GM18526 (cell line): Measurements from ENCODE around the gene PTK7.

ENCODE experiments used
- POLR2A ChIP-seq: IDR thresholded peaks from 3 replicates; pipeline ENCODE4 v1.6.1; 2011; ENCODE audit not compliant: insufficient read length; ENCODE audit errors: extremely low read depth

The PTK7 gene

DNA sequence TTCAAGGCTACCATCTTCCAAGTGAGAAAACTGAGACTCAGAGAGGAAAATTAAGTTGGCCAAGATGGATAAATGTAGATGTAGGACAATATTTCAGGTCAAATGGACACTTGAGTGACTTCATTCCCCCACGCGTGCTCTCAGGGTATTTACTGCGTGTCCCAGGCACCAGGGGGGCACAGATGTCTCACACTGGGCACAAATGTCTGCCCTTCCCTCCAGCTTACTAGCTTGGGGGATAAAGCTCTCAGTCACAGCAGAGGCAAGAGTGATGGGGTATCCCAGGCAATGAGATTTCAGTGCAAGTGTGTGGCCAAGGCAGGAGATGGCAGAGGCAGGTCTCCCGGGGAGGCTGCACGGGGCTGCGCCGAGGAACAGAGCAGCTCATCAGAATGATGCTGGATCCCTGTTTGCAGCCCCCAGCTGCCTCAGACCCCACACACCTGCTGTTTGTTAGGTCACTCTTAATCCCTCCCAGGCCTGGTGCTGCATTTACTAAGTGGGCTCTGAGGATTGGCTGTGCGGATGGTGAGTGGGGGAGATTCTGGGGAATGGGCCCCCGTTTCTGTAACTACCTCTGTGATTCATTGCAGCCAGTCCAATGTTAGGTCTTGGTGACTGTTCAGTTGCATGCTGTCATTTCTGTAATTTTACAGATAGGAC lies 44.1 kb downstream of the PTK7 start:
- TF ChIP-seq POLR2A = no peak

DNA sequence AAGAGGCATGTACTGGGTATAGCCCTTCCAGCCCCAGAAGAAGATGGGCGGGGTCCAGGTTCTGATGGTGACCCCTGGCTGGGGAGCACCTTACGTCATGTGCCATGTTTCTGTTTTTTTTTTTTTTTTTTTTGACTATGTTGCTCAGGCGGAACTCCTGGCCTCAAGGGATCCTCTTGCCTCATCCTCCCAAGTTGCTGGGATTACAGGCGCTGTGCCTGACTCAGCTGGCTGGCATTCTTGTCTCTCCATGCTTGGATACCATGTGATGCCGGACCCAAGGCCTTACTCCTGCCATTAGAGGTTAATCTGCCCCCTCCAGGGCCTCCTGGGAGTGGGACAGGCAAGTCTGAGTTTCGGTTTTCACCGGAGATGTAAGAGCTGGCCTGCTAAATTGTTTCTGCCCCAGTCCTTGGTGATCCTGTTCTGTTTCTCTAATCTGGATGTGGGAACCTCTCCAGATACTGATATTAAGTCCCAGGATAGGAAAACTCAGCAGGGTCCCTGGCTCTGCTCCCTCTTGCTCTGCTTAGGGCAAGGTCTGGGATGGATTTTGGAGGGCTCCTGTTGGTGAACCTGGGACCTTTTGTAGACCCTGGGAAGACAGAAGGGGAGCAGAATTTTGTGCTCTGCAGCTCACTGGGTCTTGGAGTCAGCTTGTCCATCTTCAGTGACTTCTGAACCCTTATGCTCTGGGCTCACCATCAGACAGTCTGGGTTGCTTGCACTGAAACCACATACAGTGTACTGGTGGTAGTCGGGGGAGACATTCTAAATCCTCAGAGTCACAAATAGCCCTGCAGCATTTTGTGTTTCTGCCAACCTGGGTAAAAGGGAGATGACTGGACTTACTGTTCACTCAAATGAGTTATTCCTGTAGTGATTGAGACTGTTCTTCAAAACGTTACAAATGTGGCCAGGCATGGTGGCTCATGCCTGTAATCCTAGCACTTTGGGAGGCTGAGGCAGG lies 45.1 kb downstream of the PTK7 start:
- TF ChIP-seq POLR2A = no peak

DNA sequence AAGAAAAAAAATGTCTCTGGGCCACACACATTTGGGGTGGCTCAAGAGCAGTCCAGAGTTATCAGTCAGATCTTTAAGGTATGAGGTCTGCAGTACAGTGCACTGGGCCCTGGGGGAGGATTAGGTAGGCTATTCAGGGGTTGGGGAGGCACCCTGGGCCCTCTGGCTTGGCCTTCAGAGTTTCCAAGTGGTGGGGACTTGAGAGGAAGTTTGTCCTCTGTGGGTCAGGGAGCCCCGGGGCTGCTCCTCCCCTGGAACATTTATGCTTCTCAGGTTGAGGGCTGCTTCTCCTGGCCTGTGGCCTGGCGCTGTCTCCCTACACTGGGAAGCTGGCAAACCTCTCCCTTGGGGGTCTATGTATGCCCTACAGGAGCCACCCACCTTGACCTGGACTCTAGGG lies 46.0 kb downstream of the PTK7 start:
- TF ChIP-seq POLR2A = no peak

DNA sequence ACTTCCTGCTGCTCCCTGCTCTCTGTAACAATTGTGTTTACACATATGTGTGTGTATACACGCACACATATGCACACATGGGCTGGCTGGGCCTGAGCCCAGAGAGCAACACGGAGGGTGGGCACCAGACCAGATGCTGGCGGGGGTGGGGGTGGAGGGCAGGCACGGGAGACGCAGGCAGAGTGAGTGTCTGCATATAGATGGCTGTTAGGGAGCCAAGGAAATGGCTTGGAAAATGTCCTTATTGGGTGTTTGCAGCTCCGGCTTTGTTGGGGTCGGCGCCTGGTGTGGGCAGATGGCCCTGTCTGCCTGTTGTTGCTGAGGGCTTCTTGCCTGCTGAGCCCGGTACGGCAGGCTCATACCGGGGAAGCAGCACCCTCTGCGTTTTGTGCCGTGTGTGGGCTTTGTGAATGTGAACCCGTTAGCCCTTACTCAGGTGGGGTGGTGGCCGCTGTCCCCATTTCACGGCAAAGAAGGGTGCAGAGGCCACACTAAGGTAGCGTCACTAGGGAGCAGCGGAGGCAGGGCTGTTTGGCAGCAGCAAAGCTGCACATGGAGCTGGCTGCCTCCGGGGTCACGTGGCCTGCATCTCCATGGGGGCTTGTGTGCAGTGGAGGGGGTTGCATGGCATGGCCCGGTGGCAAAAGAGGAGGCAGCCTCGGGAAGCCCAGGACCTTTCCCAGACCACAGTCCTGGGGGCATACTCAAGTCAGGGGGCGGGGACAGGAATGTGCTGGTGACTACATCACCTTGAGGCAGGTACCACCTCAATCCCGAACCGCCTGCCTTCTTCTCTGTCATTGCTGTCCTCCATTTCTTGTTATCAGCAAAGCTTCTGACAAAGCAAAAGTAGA lies 47.6 kb downstream of the PTK7 start:
- no peak for TF ChIP-seq POLR2A

DNA sequence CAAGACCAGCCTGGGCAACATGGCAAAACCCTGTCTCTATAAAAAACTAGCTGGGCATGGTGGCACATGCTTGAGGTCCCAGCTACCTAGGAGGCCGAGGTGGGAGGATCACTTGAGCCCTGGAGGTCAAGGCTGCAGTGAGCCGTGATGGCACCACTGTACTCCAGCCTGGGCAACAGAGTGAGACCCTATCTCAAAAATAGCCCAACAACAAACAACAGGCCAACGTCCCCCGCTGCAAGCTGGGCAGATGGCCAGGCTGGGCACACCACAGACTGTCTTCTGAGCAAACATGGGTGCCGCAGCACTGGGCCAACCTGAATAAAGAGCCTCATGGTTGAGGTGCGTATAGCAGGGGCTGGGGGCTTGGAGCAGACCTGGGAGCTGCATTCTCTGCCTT lies 48.4 kb downstream of the PTK7 start:
- no peak for TF ChIP-seq POLR2A

DNA sequence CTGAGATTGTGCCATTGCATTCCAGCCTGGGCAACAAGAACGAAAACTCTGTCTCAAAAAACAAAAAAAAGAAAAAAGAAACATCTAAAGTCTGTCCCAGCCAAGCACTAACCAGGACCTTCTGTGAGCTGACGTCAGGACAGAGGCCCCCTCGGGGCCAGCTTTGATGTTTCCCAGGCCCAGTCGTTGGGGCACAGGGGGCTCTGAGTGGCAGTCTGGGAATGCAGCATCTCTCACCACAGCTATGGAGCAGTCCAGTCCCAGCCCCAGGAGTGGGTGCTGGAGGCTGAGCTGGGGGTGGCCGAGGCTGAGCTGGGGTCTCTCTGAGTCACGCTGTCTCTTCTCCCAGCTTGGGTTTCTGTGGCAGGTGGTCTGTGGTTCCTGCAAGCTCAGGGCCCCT lies 49.0 kb downstream of the PTK7 start:
- TF ChIP-seq POLR2A = no peak

DNA sequence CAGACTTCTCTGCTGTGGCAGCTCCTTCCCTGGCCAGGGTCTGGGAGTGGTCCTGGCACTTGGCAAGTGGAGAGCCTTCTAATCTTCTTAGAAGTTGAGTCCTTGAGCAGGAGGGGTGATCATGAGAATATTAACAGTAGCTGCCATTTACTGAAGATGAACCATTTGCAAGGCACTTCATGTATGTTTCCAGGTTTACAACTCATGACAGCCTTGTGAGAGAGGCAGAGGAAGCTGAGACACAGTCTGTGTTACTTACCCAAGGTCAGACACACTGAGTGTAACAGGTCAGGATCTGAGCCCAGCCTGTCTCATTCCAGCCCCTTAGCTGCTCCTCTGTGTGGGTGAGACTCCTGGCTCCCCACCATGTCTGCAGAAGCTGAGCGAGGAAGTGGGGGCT lies 49.4 kb downstream of the PTK7 start:
- TF ChIP-seq POLR2A = no peak

DNA sequence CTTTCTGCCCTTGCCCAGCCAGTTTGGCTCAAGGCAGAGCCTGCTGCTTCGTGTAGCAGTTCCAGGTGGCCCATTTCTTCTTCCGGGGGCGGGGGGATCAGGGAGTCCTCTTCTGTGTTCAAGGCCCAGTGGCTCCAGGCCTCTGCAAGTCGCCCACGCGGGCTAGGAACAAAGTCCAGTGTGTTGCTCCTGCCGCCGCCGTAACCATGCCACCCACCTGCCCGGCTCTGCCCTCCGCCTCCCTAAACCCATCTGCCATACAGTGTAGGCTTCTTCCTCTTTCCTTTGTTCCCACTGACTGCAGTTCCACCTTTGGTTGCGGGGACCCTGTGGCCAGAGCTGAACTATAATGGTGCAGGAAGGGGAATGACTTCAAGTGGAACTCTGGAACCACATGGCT lies 51.1 kb downstream of the PTK7 start:
- TF ChIP-seq POLR2A = no peak

DNA sequence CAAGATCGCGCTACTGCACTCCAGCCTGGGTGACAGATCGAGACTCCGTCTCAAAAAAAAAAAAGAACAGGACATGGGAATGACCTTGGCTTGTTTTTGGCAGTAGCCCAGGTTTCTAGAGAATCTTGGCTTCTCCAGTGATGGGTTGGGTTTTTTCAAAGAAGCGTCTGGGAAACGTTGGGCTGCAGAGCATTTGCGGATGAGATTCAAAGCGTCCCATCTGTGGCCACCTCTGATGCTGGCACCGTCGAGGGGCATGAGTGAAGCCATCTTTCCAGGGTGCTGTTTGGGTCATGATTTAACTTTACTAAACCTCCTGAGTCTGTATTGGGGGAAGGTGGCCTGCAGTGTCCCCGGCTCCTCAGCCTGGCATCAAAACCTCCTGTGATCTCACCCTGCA lies 51.8 kb downstream of the PTK7 start:
- no peak for TF ChIP-seq POLR2A

DNA sequence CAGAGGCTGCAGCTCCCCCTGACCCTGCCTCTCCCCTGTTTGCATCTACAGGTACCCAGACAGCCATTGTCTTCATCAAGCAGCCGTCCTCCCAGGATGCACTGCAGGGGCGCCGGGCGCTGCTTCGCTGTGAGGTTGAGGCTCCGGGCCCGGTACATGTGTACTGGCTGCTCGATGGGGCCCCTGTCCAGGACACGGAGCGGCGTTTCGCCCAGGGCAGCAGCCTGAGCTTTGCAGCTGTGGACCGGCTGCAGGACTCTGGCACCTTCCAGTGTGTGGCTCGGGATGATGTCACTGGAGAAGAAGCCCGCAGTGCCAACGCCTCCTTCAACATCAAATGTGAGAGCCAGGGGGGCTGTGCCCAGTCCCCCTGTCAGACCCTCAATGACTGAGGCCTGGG lies 52.8 kb downstream of the PTK7 start:
- TF ChIP-seq POLR2A = no peak

DNA sequence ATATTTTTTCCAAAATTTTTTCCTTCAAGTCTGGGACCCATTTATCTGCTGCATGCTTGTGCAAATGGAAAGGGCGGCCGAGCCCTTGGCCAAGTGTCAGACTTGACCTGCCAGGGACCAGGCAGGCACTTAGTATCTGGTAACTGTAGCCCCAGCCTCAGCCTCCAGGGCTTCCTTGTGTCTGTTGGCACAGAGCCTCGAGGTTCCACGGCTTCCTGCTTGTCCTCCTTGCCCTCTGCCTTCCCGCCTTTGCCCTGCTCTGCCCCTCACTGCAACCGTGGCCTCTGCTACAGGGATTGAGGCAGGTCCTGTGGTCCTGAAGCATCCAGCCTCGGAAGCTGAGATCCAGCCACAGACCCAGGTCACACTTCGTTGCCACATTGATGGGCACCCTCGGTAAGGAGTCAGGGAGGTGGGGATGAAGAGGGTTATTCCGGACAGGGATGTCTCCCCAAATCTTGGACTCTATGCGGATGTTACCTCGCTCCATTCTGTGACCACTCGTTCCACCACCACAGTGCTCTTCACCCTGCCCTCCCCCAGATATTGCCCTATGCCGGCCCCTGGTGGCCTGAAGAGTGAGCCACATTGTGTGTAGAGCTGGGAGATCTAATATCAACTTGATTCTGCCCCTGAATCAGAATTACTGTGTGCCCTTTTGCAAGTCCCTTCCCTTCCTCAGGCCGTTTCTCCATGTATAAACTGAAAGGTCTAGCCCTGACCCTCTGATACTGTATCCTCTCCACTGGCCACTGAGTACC lies 53.5 kb downstream of the PTK7 start:
- no peak for TF ChIP-seq POLR2A

DNA sequence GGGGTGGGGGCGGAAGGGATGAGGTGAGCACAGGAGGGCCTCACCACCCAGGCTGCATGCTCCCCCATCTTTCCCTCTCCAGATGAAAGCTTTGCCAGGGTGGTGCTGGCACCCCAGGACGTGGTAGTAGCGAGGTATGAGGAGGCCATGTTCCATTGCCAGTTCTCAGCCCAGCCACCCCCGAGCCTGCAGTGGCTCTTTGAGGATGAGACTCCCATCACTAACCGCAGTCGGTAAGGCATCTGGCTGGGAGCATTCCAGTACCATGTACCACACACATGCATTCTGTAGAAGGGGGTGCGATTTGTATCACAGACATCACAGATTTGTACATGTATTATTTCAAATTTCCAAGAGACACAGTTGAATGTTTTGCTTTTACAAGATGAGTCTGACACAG lies 54.3 kb downstream of the PTK7 start:
- TF ChIP-seq POLR2A = no peak

DNA sequence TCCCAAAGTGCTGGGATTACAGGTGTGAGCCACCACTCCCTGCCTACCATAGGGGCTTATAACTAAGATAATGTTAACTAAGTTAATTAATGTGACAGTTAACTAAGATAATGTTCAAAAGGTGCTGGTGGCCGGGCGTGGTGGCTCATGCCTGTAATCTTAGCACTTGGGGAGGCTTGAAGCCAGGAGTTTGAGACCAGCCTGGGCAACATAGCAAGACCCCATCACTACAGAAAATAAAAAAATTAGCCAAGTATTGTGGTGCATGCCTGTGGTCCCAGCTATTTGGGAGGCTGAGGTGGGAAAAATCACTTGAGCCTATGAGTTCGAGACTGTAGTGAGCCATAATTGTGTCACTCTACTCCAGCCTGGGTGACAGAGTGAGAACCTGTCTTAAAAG lies 62.2 kb downstream of the PTK7 start:
- TF ChIP-seq POLR2A = no peak

DNA sequence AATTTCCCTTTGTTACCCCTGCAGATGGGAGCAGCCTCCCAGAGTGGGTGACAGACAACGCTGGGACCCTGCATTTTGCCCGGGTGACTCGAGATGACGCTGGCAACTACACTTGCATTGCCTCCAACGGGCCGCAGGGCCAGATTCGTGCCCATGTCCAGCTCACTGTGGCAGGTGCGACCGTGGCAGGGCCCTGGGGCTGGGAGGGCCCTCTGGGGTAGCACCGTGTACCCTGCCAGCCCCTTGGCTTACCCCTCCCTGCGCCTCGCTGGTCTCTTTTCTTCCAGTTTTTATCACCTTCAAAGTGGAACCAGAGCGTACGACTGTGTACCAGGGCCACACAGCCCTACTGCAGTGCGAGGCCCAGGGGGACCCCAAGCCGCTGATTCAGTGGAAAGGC lies 65.5 kb downstream of the PTK7 start:
- TF ChIP-seq POLR2A = no peak

DNA sequence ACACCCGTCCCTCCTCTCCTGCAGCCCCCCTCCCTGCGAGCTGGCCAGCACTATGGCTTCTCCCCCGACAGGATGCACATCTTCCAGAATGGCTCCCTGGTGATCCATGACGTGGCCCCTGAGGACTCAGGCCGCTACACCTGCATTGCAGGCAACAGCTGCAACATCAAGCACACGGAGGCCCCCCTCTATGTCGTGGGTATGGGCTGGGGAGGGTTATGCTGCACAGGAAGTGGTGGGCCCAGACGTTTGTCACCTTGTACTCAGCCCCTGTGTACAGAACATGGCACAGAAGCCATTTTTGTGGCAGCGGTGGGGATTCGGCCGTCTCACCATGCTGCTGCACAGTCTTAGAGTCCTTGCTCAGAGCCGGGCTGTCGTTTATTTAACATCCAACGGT lies 66.0 kb downstream of the PTK7 start:
- TF ChIP-seq POLR2A = no peak
